GM15510 (cell line): ENCODE results near the gene C4orf51.

Experiments
- POLR2A ChIP-seq: IDR thresholded peaks from 3 replicates; pipeline ENCODE4 v1.6.1; 2011; ENCODE audit warnings: borderline replicate concordance; ENCODE audit not compliant: insufficient read length; ENCODE audit errors: extremely low read depth

C4orf51 gene

GRCh38 chr4:145694929-145695328 is 15.0 kb downstream of the C4orf51 start:
- no peak for TF ChIP-seq POLR2A

GRCh38 chr4:145697332-145697731 is 17.4 kb downstream of the C4orf51 start:
- TF ChIP-seq POLR2A = no peak

DNA sequence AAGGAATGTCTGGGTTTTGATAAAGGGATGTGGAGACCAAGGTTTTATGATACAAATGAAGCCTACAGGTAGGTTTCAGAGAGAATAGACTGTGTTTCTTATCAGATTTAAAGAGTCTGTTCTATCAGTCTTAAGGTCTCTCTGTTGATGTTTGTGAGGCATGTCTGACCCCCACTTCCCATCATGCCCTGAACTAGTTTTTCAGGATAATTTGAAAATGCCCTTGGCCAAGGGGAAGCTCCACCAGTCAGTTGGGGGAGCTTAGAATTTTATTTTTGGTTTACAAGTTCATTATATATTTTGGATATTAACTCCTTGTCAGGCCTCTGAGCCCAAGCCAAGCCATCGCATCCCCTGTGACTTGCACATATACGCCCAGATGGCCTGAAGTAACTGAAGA is 18.6 kb downstream of the C4orf51 start:
- TF ChIP-seq POLR2A = no peak

GRCh38 chr4:145703850-145704497 is 24.0 kb downstream of the C4orf51 start:
- no peak for TF ChIP-seq POLR2A

DNA sequence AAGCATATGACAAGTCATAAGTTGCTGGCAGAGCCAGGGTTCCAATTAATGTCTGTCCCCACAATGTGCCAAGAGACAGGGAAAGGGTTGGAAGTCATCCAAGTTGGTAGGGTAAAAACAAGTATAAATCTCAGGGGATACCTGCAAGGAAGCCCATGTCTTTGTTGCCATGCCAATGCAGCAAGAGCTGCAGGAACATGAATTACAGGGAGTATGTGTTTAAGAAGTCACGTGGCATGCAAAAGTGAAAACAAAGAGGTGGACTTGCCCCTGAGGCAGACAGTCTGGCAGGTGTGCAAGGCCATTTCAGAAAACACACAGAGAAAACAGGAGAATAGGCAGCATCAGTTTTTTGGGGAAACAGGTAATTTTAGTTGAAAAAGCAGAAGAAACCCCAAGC is 29.4 kb downstream of the C4orf51 start:
- TF ChIP-seq POLR2A = no peak

GRCh38 chr4:145709843-145710242 is 29.9 kb downstream of the C4orf51 start:
- TF ChIP-seq POLR2A = no peak

DNA sequence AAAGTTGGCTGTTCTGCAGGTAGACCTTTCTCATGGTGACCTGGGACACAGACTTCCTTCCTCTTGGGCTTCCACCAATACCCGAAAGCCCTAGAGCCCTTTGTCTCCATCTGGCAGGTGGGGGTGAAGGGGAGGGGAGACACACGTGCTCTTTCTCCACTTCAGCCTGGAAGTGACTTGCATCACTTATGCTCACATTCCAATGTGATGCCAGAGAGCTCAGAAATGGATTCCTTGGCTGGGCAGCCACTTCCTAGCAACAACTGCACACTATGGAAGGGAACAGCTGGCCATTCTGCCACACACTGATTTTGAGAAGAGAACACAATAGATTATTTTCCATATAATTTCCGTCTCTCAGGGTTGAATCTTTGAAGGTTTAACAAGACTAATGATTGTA is 36.3 kb downstream of the C4orf51 start:
- no peak for TF ChIP-seq POLR2A

DNA sequence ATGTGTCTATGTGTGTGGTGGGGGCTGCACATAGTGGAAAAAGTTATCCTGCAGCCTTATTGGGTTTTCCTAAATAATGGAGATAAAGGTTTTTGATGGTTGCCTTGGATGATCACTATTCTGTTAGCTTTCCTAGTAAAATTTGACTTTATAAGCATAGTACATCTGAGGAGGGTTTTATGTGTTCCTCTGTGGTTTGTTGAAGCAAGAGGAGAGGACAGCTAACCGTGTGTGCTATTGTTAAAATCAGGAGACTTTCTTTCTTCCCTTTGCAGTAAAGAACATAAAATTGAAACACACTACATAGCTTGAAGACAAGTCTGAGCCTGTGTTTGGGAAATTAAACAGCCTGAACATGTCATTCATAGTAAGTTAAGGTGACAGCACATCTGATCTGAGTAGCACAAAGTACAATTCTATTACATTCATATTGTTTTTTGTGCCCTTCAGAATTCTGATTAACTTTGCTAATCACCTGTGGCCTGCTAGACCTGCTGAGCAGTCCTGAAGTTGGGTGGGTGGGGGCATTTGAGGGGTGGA is 36.8 kb downstream of the C4orf51 start:
- TF ChIP-seq POLR2A = no peak

GRCh38 chr4:145719752-145720624 is 40.0 kb downstream of the C4orf51 start:
- TF ChIP-seq POLR2A = no peak

DNA sequence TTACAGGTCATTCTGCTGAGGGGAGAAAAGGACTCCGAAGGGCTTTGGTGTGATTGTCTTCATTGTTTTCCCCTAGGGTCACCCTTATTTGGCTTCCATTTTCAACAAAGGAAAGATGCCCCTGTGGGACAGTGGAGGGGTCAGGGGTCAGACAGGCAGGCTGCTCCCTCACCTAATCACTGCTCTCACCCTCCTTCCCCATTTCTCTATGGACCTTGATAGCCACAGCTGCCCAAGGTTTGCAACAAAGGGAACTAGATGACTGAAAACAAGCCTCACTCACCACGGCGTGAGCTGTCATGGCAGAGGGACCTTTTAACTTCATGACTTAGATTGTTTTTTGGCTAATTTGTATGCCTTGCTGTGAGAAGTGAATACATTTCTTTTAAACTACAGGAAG is 40.7 kb downstream of the C4orf51 start:
- TF ChIP-seq POLR2A = no peak

- no peak for TF ChIP-seq POLR2A
Observed at GRCh38 chr4:145722561-145722960, 42.6 kb downstream of the C4orf51 start.

GRCh38 chr4:145723336-145723735 is 43.4 kb downstream of the C4orf51 start:
- TF ChIP-seq POLR2A = no peak

GRCh38 chr4:145730026-145730425 is 50.1 kb downstream of the C4orf51 start:
- TF ChIP-seq POLR2A = no peak

GRCh38 chr4:145731028-145731427 is 51.1 kb downstream of the C4orf51 start:
- no peak for TF ChIP-seq POLR2A

DNA sequence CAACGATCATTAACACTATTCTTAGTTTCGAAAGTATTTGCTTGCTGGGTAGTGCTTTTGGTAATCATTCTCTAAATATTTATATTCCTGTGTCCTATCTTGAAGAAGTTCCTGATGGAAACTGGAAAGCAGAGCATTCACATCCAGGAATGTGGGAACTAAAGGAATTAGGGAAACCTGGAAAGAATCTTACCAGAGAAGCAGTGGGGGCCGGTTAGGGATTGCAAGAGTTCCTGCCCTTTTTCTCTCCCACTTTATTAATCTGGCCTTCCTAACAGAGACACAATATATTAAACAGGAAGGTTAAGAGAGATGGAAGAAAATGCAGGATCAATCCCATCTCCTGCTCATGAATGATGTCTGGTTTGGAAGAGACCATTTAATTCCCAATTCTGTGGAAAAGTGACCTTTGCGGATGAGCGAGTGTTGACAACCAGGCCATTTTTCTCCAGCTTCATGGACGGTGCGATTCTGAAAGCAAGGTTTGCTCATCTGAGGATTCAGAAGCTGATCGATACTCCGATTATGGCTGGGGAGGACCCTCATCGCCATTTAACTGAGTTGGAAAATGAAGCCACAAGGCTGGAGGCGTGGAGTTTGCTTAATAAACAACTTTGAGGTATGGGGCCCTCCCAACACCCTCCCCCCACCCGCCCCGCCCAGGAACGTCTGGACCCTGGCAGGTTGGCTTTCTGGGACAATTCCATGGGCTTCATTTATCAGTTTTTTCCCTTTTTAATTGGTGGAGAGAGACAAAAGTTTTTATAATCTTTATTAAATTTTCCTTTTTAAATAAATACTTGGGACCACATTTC is 52.3 kb downstream of the C4orf51 start:
- no peak for TF ChIP-seq POLR2A

DNA sequence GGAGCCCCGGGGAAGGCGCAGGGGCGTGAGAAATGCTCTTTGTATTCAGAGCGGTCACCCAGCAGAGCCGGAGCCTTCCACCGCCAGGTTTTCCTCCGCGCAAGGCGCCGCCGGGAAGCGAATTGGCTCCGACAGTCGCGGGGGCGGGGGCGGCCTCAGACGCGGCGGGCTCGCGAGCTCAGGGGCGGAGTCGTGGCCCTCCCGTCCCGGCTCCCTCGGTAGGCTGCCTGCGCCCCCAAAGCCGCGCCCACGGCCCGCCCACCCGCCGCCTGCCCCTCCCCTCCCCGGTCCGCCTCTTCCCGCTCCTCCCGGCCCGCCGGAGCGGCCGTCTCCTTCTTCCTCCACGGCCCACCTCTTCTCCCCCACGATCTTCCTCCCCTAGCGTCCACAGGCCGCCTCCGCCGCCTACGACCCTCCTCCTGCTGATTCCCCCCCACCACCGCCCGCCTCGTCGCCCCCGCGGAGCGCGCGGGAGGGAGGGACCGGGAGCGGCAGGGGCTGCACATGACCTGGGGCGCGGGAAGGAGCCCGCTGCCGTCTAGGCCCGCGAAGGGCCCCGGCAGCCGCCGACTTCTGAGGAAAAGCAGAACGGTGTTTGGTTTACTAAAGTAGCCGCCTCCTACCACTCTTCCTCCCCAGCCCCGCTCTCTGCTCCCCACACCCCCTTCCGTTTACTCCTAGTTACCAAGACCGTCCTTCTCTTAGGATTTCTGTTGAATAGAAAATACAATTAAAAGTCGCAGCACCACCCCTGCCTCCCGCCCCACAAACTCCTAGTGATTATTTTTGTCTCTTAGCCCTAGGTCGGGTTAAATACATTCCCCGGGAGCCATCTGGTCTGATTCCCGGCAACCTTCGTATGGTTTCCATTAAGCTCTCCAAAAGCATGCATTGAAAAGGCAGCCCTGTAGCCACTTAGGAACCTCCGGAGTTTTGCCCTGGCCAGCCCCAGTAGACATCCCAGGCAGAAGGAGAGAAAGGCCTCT is 53.2 kb downstream of the C4orf51 start:
- peak; percentile 55 for TF ChIP-seq POLR2A
